Activated T-helper 17 cell treated with anti-CD3 and anti-CD28 coated beads, Interleukin-2, amount 50 U/mL, for 72 hours (primary cell): ENCODE data around the gene APOL2. TPM values are rescaled to one million over a fixed set of nuclear protein-coding genes. Genes with fewer than 3 reads are reported as not detected.

Experiments
- ATAC-seq: fragments of 150-1000 bp; cut with Tn5 transposase; replicated peaks from 2 replicates; pipeline ENCODE4 v1.10.0; 2021; ENCODE audit warnings: mild to moderate bottlenecking, moderate library complexity
- H3K27ac Mint-ChIP-seq: one replicate; pipeline ENCODE4 v1.8.0; 2022; ENCODE audit warnings: mixed read lengths
- H3K27me3 Mint-ChIP-seq: one replicate; pipeline ENCODE4 v1.8.0; 2022; ENCODE audit warnings: mixed read lengths
- H3K36me3 Mint-ChIP-seq: one replicate; pipeline ENCODE4 v1.8.0; 2022; ENCODE audit warnings: low read depth, mild to moderate bottlenecking, mixed read lengths
- H3K4me1 Mint-ChIP-seq: one replicate; pipeline ENCODE4 v1.8.0; 2022; ENCODE audit warnings: mixed read lengths
- H3K4me3 Mint-ChIP-seq: one replicate; pipeline ENCODE4 v1.8.0; 2022; ENCODE audit warnings: mild to moderate bottlenecking, mixed read lengths
- H3K9me3 Mint-ChIP-seq: one replicate; pipeline ENCODE4 v1.8.0; 2022; ENCODE audit warnings: mixed read lengths
- total RNA-seq, 2 donors: library from RNA; stranded (reverse); gene quantifications; one replicate each; pipeline ENCODE4 v1.2.3, GENCODE V29; 2022

The APOL2 gene
- total RNA-seq, 2 donors from 2014 or later = 105 to 116 TPM

DNA sequence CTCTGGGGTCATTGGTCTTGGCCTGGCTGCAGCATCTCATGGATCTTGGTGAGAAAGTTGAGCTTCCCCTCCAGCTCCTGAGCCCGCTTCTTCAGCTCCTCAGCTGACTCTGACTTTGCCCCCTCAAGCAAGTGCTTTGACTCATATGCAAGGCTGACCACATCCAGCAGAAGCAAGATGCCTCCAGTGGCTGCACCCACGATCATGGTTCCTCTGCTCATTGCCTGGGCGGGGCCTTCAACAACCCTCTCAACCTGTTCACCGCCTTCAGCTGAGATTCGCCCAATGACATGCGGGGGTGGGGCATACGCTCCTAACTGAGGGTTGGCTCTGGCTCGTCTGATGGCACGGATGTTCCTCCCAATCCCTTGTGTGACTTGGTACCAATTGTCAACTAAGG is 11.9 kb downstream of the APOL2 start:
- no peak overlapping the region for H3K4me3 Mint-ChIP-seq
- peaks cover 76% of the 10 kb centered on the region for H3K36me3 Mint-ChIP-seq
- no peaks in the 10 kb centered on the region for H3K27me3 Mint-ChIP-seq
- peak; percentile 41 for ATAC-seq
- H3K27ac Mint-ChIP-seq = no peak overlapping the region
- H3K4me1 Mint-ChIP-seq = peaks cover 8% of the 10 kb centered on the region
- H3K9me3 Mint-ChIP-seq = no peaks in the 10 kb centered on the region

GRCh38 chr22:36226189-36226588 is 13.1 kb downstream of the APOL2 start:
- Mint-ChIP-seq H3K4me1 (peaks cover 5% of the 10 kb centered on the region), H3K9me3 (no peaks in the 10 kb centered on the region), H3K27me3 (no peaks in the 10 kb centered on the region), H3K36me3 (peaks cover 64% of the 10 kb centered on the region), H3K27ac (no peak overlapping the region), H3K4me3 (no peak overlapping the region)
- ATAC-seq = no peak

- H3K4me3 Mint-ChIP-seq = no peak overlapping the region
- H3K36me3 Mint-ChIP-seq = peaks cover 57% of the 10 kb centered on the region
- peaks cover 5% of the 10 kb centered on the region for H3K4me1 Mint-ChIP-seq
- ATAC-seq = no peak
- no peak overlapping the region for H3K27ac Mint-ChIP-seq
- no peaks in the 10 kb centered on the region for H3K9me3 Mint-ChIP-seq
- H3K27me3 Mint-ChIP-seq = no peaks in the 10 kb centered on the region
Observed at GRCh38 chr22:36225333-36225922, 13.9 kb downstream of the APOL2 start.

- Mint-ChIP-seq H3K27me3 (no peaks in the 10 kb centered on the region), H3K27ac (no peak overlapping the region), H3K4me3 (no peak overlapping the region), H3K9me3 (no peaks in the 10 kb centered on the region), H3K4me1 (peaks cover 5% of the 10 kb centered on the region), H3K36me3 (peaks cover 45% of the 10 kb centered on the region)
- no peak for ATAC-seq
Observed at GRCh38 chr22:36224245-36224644, 15.1 kb downstream of the APOL2 start.

DNA sequence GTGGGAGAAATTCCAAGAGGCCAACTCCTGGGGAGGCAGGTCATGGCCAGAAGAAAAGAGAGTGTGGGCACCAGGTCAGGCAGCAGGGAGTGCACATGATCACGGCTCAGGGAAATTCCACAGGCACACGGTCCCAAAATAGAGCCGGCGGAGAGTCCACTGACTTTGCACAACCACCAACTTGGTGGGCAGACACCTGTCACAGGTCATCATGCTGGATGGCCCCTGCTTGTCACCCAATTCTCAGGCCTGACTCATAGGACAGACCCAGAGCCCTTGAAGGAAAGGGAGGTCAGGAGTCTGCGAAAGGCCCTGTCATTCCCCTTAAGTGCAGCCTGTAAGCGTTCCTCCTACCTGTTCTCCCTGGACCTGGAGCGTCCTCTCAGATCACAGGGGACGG is 15.8 kb downstream of the APOL2 start:
- no peak for ATAC-seq
- Mint-ChIP-seq H3K4me1 (peaks cover 5% of the 10 kb centered on the region), H3K4me3 (no peak overlapping the region), H3K27ac (no peak overlapping the region), H3K9me3 (no peaks in the 10 kb centered on the region), H3K27me3 (peaks cover 4% of the 10 kb centered on the region), H3K36me3 (peaks cover 37% of the 10 kb centered on the region)

DNA sequence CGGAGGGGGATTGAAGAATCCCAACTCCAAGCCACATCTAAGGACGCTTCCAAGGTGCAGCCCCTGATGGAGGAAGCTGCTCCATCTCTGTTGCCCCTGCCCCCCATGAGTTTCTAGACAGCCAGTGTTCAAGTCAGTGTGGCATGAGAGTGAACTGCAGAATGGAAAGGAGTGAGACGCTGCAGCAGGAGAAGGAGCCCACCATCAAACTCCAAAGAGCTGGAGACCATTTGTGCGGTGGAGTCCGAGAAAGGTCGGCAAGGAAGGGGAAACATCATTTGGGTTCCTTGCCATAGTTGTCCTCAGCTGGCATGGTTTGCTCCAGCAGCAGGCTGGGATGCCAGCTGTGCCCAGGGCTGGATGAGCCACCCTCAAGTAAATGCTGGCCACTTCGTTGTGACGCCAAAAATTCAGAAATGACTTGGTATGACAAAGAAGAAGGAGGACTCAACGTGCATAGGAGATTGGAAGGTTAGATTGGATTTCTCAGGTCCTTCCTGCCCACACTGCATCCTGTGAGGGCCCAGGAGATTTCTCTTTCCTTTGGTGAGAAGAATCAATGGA is 16.4 kb downstream of the APOL2 start:
- no peak for ATAC-seq
- H3K9me3 Mint-ChIP-seq = no peaks in the 10 kb centered on the region
- H3K36me3 Mint-ChIP-seq = peaks cover 32% of the 10 kb centered on the region
- H3K4me3 Mint-ChIP-seq = no peak overlapping the region
- H3K27ac Mint-ChIP-seq = peak overlapping the region; percentile 79
- H3K4me1 Mint-ChIP-seq = peaks cover 5% of the 10 kb centered on the region
- peaks cover 4% of the 10 kb centered on the region for H3K27me3 Mint-ChIP-seq

GRCh38 chr22:36221799-36222751 is 17.3 kb downstream of the APOL2 start:
- ATAC-seq = peak; percentile 78
- Mint-ChIP-seq H3K9me3 (no peaks in the 10 kb centered on the region), H3K27ac (peak overlapping the region; percentile 79), H3K4me3 (peak overlapping the region; percentile 14), H3K36me3 (peaks cover 23% of the 10 kb centered on the region), H3K4me1 (peaks cover 5% of the 10 kb centered on the region), H3K27me3 (peaks cover 4% of the 10 kb centered on the region)

- peak; percentile 38 for ATAC-seq
- peaks cover 9% of the 10 kb centered on the region for H3K27me3 Mint-ChIP-seq
- H3K9me3 Mint-ChIP-seq = no peaks in the 10 kb centered on the region
- no peak overlapping the region for H3K27ac Mint-ChIP-seq
- H3K4me1 Mint-ChIP-seq = peaks cover 5% of the 10 kb centered on the region
- peaks cover 9% of the 10 kb centered on the region for H3K36me3 Mint-ChIP-seq
- no peak overlapping the region for H3K4me3 Mint-ChIP-seq
Observed at GRCh38 chr22:36220451-36220921, 18.8 kb downstream of the APOL2 start.

- peaks cover 5% of the 10 kb centered on the region for H3K4me1 Mint-ChIP-seq
- no peaks in the 10 kb centered on the region for H3K9me3 Mint-ChIP-seq
- no peaks in the 10 kb centered on the region for H3K36me3 Mint-ChIP-seq
- ATAC-seq = no peak
- no peak overlapping the region for H3K27ac Mint-ChIP-seq
- peaks cover 14% of the 10 kb centered on the region for H3K27me3 Mint-ChIP-seq
- H3K4me3 Mint-ChIP-seq = no peak overlapping the region
Observed at GRCh38 chr22:36218648-36219193, 20.6 kb downstream of the APOL2 start.

- Mint-ChIP-seq H3K27ac (no peak overlapping the region), H3K27me3 (peaks cover 25% of the 10 kb centered on the region), H3K4me1 (no peaks in the 10 kb centered on the region), H3K9me3 (no peaks in the 10 kb centered on the region), H3K4me3 (no peak overlapping the region), H3K36me3 (no peaks in the 10 kb centered on the region)
- ATAC-seq = no peak
Observed at GRCh38 chr22:36215981-36216380, 23.3 kb downstream of the APOL2 start.

- H3K36me3 Mint-ChIP-seq = no peaks in the 10 kb centered on the region
- H3K4me3 Mint-ChIP-seq = no peak overlapping the region
- no peak overlapping the region for H3K27ac Mint-ChIP-seq
- H3K4me1 Mint-ChIP-seq = no peaks in the 10 kb centered on the region
- H3K9me3 Mint-ChIP-seq = peaks cover 3% of the 10 kb centered on the region
- ATAC-seq = no peak
- H3K27me3 Mint-ChIP-seq = peaks cover 36% of the 10 kb centered on the region
Observed at GRCh38 chr22:36213586-36213985, 25.7 kb downstream of the APOL2 start.

- ATAC-seq = no peak
- H3K4me3 Mint-ChIP-seq = no peak overlapping the region
- H3K4me1 Mint-ChIP-seq = no peaks in the 10 kb centered on the region
- peaks cover 38% of the 10 kb centered on the region for H3K27me3 Mint-ChIP-seq
- H3K9me3 Mint-ChIP-seq = peaks cover 3% of the 10 kb centered on the region
- H3K27ac Mint-ChIP-seq = no peak overlapping the region
- H3K36me3 Mint-ChIP-seq = no peaks in the 10 kb centered on the region
Observed at GRCh38 chr22:36212901-36213300, 26.4 kb downstream of the APOL2 start.

GRCh38 chr22:36211237-36211861 is 28.0 kb downstream of the APOL2 start:
- Mint-ChIP-seq H3K27ac (no peak overlapping the region), H3K4me3 (no peak overlapping the region), H3K4me1 (no peaks in the 10 kb centered on the region), H3K9me3 (peaks cover 3% of the 10 kb centered on the region), H3K27me3 (peaks cover 38% of the 10 kb centered on the region), H3K36me3 (no peaks in the 10 kb centered on the region)
- no peak for ATAC-seq

DNA sequence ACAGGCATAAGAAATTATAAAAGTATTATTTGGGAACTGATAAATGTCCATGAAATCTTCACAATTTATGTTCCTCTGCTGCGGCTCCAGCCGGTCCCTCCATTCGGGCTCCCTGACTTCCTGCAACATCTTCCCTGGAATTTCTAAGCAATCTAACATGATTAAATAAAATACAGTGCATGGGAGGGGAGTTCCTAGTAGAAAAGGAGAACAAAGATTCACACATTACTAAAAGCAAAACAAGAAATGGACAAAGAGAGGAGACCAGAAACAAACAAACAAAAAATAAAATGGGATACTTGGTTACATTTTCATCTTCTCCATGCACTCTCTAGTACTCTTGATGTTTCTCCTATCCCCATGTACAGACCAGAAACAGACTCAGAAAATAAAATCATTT is 29.1 kb downstream of the APOL2 start:
- no peaks in the 10 kb centered on the region for H3K36me3 Mint-ChIP-seq
- no peaks in the 10 kb centered on the region for H3K4me1 Mint-ChIP-seq
- peaks cover 30% of the 10 kb centered on the region for H3K27me3 Mint-ChIP-seq
- H3K4me3 Mint-ChIP-seq = no peak overlapping the region
- no peak for ATAC-seq
- no peak overlapping the region for H3K27ac Mint-ChIP-seq
- peaks cover 3% of the 10 kb centered on the region for H3K9me3 Mint-ChIP-seq
